Measurements from ENCODE around the gene UBE2G2.

DNA sequence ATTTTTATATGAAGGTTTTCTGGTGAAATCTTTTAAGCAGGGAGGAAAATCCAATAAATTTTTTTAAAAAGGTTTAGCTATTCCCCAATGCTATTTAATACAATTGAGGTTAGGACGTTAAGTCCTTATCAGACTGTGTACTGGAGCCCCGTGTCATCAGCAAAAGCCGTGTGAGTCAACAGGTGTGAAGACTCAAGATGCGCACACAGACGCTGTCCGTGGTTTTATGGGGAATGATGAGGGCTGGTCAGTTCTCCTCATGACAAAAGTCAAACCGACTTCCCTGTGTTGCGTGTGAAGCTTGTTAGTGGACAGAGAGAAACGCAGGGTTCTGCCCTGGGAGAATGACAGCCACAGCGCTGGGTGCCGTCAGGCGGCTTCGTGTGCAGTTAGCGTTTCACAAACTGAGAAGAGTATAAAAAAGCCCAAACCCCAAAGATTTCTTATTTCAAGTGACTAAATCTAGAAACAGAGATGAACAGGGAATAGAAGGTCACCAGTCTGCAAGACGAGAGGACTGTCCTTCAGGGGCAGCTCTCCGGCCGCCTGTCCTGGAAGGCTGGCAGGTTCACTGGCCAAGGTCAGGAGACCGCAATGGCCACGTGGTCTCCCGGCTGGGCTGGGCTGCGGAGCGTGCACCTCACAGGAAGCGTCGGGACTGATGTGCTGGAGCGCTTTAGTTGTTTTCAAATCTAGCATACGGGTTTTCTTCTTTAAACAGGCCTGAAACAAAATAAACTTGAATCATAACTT is 49.5 kb upstream of the UBE2G2 start:
- TF ChIP-seq, protein P1, sequence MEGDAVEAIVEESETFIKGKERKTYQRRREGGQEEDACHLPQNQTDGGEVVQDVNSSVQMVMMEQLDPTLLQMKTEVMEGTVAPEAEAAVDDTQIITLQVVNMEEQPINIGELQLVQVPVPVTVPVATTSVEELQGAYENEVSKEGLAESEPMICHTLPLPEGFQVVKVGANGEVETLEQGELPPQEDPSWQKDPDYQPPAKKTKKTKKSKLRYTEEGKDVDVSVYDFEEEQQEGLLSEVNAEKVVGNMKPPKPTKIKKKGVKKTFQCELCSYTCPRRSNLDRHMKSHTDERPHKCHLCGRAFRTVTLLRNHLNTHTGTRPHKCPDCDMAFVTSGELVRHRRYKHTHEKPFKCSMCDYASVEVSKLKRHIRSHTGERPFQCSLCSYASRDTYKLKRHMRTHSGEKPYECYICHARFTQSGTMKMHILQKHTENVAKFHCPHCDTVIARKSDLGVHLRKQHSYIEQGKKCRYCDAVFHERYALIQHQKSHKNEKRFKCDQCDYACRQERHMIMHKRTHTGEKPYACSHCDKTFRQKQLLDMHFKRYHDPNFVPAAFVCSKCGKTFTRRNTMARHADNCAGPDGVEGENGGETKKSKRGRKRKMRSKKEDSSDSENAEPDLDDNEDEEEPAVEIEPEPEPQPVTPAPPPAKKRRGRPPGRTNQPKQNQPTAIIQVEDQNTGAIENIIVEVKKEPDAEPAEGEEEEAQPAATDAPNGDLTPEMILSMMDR (IDR thresholded peaks at IDR 0.05) = no peak
- no peak for TF ChIP-seq POLR2A (IDR thresholded peaks at IDR 0.05)
